K562 (cell line): Measurements from ENCODE around the gene EMC1. TPM values are rescaled to one million over a fixed set of nuclear protein-coding genes. Genes with fewer than 3 reads are reported as not detected.
A peak's percentile ranks its signal among the peaks of the same experiment; 100 is the strongest.

Experiments
- ATF1 ChIP-seq, 2 experiments: fragments of 450-650 bp in 1 of 2; IDR thresholded peaks; 2 replicates each; pipeline ENCODE4 v1.6.1; 2016; ENCODE audit warnings: missing compliant biosample characterization in 1 of 2, missing genetic modification characterization in 1 of 2
- CLOCK ChIP-seq: fragments of 250-450 bp; sonication (Bioruptor Pico); IDR thresholded peaks from 2 replicates; pipeline ENCODE4 v1.4.0; 2020; ENCODE audit warnings: mild to moderate bottlenecking, moderate library complexity, borderline replicate concordance
- CREM ChIP-seq: IDR thresholded peaks from 2 replicates; pipeline ENCODE4 v1.6.1; 2014; ENCODE audit warnings: antibody characterized with exemption, low read depth
- FOXK1 ChIP-seq: sonication (generic); formaldehyde crosslinking; IDR thresholded peaks from 2 replicates; pipeline ENCODE4 v1.8.0; 2022; ENCODE audit warnings: missing genetic modification reagents, mild to moderate bottlenecking, borderline replicate concordance
- GABPB1 ChIP-seq: sonication (generic); formaldehyde crosslinking; IDR thresholded peaks from 2 replicates; pipeline ENCODE4 v1.8.0; 2022; ENCODE audit warnings: mild to moderate bottlenecking, missing genetic modification reagents
- GMEB1 ChIP-seq: fragments of 250-450 bp; sonication (Bioruptor Pico); IDR thresholded peaks from 2 replicates; pipeline ENCODE4 v1.4.0; 2020; ENCODE audit warnings: mild to moderate bottlenecking
- OTX1 ChIP-seq: fragments of 450-650 bp; formaldehyde crosslinking; IDR thresholded peaks from 2 replicates; pipeline ENCODE4 v1.4.0; 2022; ENCODE audit warnings: mild to moderate bottlenecking
- SPI1 ChIP-seq: IDR thresholded peaks from 2 replicates; pipeline ENCODE4 v1.6.1; 2011; ENCODE audit warnings: low read depth, low read length, control low read depth, borderline replicate concordance
- TEAD1 ChIP-seq, 2 experiments: fragments of 450-650 bp in 1 of 2; sonication (generic) in 1 of 2; formaldehyde crosslinking; IDR thresholded peaks; 2 replicates each; pipeline versions ENCODE4 v1.4.0 to v1.8.0; 2020 to 2022; ENCODE audit warnings: mild to moderate bottlenecking in 2 of 2, missing genetic modification reagents in 1 of 2
- XRCC3 ChIP-seq: fragments of 450-650 bp; IDR thresholded peaks from 2 replicates; pipeline ENCODE4 v1.6.1; 2017; ENCODE audit warnings: mild to moderate bottlenecking, moderate library complexity
- ZBTB12 ChIP-seq: fragments of 250-450 bp; sonication (Bioruptor Pico); IDR thresholded peaks from 2 replicates; pipeline ENCODE4 v1.4.0; 2020
- ZBTB43 ChIP-seq: sonication (generic); formaldehyde crosslinking; IDR thresholded peaks from 2 replicates; pipeline ENCODE4 v1.8.0; 2023; ENCODE audit warnings: mild to moderate bottlenecking, missing genetic modification reagents
- ZFX ChIP-seq: sonication (generic); formaldehyde crosslinking; IDR thresholded peaks from 2 replicates; pipeline ENCODE4 v1.8.0; 2022; ENCODE audit warnings: mild to moderate bottlenecking, missing genetic modification reagents, moderate library complexity
- ZNF124 ChIP-seq: sonication (generic); formaldehyde crosslinking; IDR thresholded peaks from 2 replicates; pipeline ENCODE4 v1.8.1; 2022; ENCODE audit warnings: missing genetic modification reagents
- ZNF592 ChIP-seq: fragments of 450-650 bp; IDR thresholded peaks from 2 replicates; pipeline ENCODE4 v1.6.1; 2017; ENCODE audit warnings: antibody characterized with exemption, mild to moderate bottlenecking
- polyA plus RNA-seq, 8 experiments: library from polyadenylated mRNA; depleted of rRNA in 4 of 8; stranded (reverse) in 5 of 8; unstranded in 3 of 8; fragments of >200 nt; fragmentation: Nextera tagmentation in 2 of 8; fragmentation: Illumina TruSeq in 1 of 8; extraction: Ambion mirVana in 2 of 8; extraction: Trizol in 1 of 8; gene quantifications; 2 replicates each; pipeline versions ENCODE4 v1.2.1 to v1.2.3, GENCODE V29; 2011 to 2014; ENCODE audit warnings: inconsistent platforms in 1 of 8, missing spikeins in 1 of 8
- total RNA-seq, 7 experiments: library from RNA; depleted of rRNA in 6 of 7; stranded (reverse); fragments of >200 nt in 6 of 7; fragmentation: Illumina TruSeq in 2 of 7; extraction: Trizol in 2 of 7; gene quantifications; 2 replicates each; pipeline versions ENCODE4 v1.2.1 to v1.2.3, GENCODE V29; 2011 to 2021; ENCODE audit warnings: low replicate concordance in 1 of 7

EMC1 gene
- total and polyA plus RNA-seq, 9 of the 15 experiments (the other 6 are each of a cell fraction or from before 2014, with no cell fraction given), result 17.8 to 88.2 (median 37.4) TPM

GRCh38 chr1:19251305-19252196, at the start of gene EMC1, which contains the start of gene MRTO4 (continued):
- peak; percentile 87 for TF ChIP-seq ZNF592
- peak; percentile 54; the same call in 1 of the 2 replicates for TF ChIP-seq OTX1 (CRISPR knock-in tag)
- peak; percentile 74 for TF ChIP-seq GMEB1 (CRISPR knock-in tag)
- TF ChIP-seq FOXK1 (CRISPR knock-in tag), result peak; percentile 84
- 0 out of 2 replicates have a peak, but pooled peaks have one; percentile 29 for TF ChIP-seq ZNF124 (CRISPR knock-in tag)
- 0 out of 2 replicates have a peak, but pooled peaks have one; percentile 25 for TF ChIP-seq CLOCK (CRISPR knock-in tag)
- TF ChIP-seq ZFX (CRISPR knock-in tag), result peak; percentile 77
- peak; percentile 83 for TF ChIP-seq GABPB1
- TF ChIP-seq XRCC3, result no peak
- 0 out of 2 replicates have a peak, but pooled peaks have one; percentile 36 for TF ChIP-seq SPI1
- TF ChIP-seq CREM, result peak; percentile 52; the same call in 1 of the 2 replicates
- TF ChIP-seq ATF1 (CRISPR knock-in tag; IDR thresholded peaks at IDR 0.05), result no peak; the same call in 1 of the 2 replicates
- peak; percentile 84 for TF ChIP-seq ATF1 (tag; IDR thresholded peaks at IDR 0.05)
- TF ChIP-seq TEAD1 (CRISPR knock-in tag; IDR thresholded peaks at IDR 0.05), result peak; percentile 70 to 71; a peak in 3 of 4 replicates
- no peak for TF ChIP-seq ZBTB12 (CRISPR knock-in tag)
- peak; percentile 51; the same call in 1 of the 2 replicates for TF ChIP-seq ZBTB43 (CRISPR knock-in tag)
